ENCODE data around the gene HHLA2. TPM values are rescaled to one million over a fixed set of nuclear protein-coding genes. Genes with fewer than 3 reads are reported as not detected.

The HHLA2 gene
- total RNA-seq, 1 donor, result not detected

DNA sequence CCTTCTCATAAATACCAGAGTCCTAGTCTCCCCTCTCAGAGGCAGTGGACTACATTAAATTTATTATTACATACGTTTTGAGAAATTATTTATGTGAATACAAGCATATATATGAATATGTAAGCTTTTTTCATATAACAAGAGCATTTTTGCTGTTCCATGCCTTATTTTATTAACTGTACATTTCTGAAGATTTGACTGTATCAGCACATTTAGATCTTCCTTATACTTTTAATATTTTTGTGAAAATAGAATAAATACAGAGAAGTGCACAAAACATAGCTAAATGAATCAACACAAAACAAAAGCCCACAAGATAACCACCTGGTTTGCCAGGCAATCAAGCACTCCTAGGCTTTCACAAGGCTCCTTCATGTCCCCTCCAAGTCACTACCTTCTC is 27.8 kb downstream of the HHLA2 start:
- no peak for TF ChIP-seq CTCF (IDR thresholded peaks at IDR 0.05; ENCODE audit: insufficient read depth, low read depth, low read length)
- no peak for DNase-seq (ENCODE audit: low read depth)
- no peak overlapping the region for H3K4me3 ChIP-seq (ENCODE audit: low read depth, low read length)

DNA sequence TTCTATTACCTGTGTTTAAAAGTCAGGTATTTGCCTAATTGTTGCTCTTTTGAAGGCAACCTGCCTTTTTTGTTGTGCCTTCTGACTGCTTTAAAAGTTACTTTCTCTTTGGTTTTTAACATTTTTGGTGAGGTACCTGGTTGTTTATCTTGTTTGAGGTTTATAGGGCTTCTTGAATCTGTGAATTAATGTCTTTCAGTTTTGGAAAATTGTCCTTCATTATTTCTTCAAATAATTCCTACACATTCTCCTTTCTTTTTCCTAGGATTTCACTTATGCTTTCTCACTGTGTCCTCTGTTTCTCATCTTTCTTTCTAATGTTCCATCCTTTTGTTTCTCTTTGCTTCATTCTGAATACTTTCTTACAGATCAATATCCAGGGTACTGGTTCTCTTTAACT is 30.8 kb downstream of the HHLA2 start:
- no peak for DNase-seq (ENCODE audit: low read depth)
- H3K4me3 ChIP-seq (ENCODE audit: low read depth, low read length), result no peak overlapping the region
- TF ChIP-seq CTCF (IDR thresholded peaks at IDR 0.05; ENCODE audit: insufficient read depth, low read depth, low read length), result no peak

DNA sequence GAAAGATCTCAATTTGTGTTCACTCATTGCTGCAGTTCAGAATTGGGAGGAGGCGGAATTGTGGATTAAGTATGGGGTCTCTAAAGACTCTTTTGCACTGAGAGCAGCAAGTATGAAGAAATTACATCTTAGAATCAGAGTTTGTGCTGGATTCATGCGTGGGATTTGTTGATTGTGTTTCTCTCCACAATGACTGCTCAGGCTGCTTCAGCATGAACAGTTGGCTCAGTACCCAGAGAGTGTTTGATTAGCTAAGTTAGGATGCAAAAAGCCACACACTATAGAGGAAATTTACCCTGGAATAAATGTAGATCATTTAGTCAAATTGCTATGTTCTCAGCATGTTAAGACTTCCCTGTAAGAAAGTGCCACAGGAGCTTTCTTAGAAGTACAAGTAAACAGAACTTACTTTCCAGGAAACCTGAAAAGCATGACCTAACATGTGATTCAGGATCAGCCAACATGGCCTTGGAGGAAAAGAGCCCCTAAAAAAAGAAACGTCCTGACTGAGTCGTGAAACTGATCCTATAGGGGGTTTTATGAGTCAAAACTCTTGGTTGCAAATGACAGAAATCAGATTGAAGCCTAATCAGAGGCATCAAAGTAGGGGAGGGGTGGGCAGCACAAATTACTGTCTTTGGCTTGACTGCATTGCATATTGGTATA is 32.6 kb downstream of the HHLA2 start:
- no peak for DNase-seq (ENCODE audit: low read depth)
- H3K4me3 ChIP-seq (ENCODE audit: low read depth, low read length), result no peak overlapping the region
- TF ChIP-seq CTCF (IDR thresholded peaks at IDR 0.05; ENCODE audit: insufficient read depth, low read depth, low read length), result no peak

DNA sequence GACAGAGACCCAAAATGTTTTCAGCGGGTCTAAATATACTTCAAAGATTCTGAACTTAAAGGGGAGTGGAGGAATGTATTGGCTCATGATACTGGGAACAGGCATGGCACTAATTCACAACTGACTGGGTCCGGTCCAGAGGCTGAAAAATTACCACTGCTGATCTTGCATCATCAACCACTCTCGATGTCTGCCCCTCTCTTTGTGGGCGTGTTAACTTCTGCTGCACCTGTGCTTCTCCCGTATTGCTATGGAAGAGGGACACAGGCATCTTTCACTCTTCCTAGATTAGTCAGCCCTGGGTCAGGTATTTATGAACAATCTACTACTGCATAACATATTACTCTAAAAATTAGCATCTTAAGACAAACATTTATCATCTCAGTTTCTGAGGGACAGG is 33.2 kb downstream of the HHLA2 start:
- DNase-seq (ENCODE audit: low read depth), result no peak
- no peak overlapping the region for H3K4me3 ChIP-seq (ENCODE audit: low read depth, low read length)
- no peak for TF ChIP-seq CTCF (IDR thresholded peaks at IDR 0.05; ENCODE audit: insufficient read depth, low read depth, low read length)

- TF ChIP-seq CTCF (IDR thresholded peaks at IDR 0.05; ENCODE audit: insufficient read depth, low read depth, low read length), result no peak
- DNase-seq (ENCODE audit: low read depth), result no peak
- no peak overlapping the region for H3K4me3 ChIP-seq (ENCODE audit: low read depth, low read length)
Measured at GRCh38 chr3:108329947-108330346, 33.6 kb downstream of the HHLA2 start.

- no peak overlapping the region for H3K4me3 ChIP-seq (ENCODE audit: low read depth, low read length)
- DNase-seq (ENCODE audit: low read depth), result no peak
- TF ChIP-seq CTCF (IDR thresholded peaks at IDR 0.05; ENCODE audit: insufficient read depth, low read depth, low read length), result no peak
Measured at GRCh38 chr3:108331792-108332191, 35.4 kb downstream of the HHLA2 start.

GRCh38 chr3:108333961-108334360 is 37.6 kb downstream of the HHLA2 start:
- no peak overlapping the region for H3K4me3 ChIP-seq (ENCODE audit: low read depth, low read length)
- no peak for TF ChIP-seq CTCF (IDR thresholded peaks at IDR 0.05; ENCODE audit: insufficient read depth, low read depth, low read length)
- DNase-seq (ENCODE audit: low read depth), result no peak

All from fibroblast of villous mesenchyme (primary cell).